ENCODE data around the gene TENM3. TPM values are rescaled to one million over a fixed set of nuclear protein-coding genes. Genes with fewer than 3 reads are reported as not detected.
"Not testable (repeated sequence)": the region's sequence is repeated elsewhere in the genome, so short reads cannot be mapped to it uniquely, and the experiment has no call there.

Gene TENM3
- total RNA-seq, 2 donors from 2014 or later = 21.4 to 52.3 TPM

- Histone ChIP-seq H3K9me3 (no peaks in the 10 kb centered on the region), H3K36me3 (no peaks in the 10 kb centered on the region), H3K27ac (no peak overlapping the region), H3K4me1 (replicated peaks) (no peaks in the 10 kb centered on the region), H3K27me3 (replicated peaks; ENCODE audit: insufficient read depth) (no peaks in the 10 kb centered on the region), H3K4me3 (no peak overlapping the region)
- intact Hi-C loops (cut with DNase I) = no loop called here
- no peak for DNase-seq (ENCODE audit: low spot score)
- WGBS = 53% methylated on average over 18 of the region's 18 CpGs
- TF ChIP-seq CTCF (IDR thresholded peaks at IDR 0.05) (no peak), POLR2A (IDR thresholded peaks at IDR 0.05) (no peak), POLR2AphosphoS5 (IDR thresholded peaks at IDR 0.05) (no peak)
These were observed 2.8 kb upstream of the TENM3 start for GRCh38 chr4:182240161-182241130.

- intact Hi-C loops (cut with DNase I) = not testable (repeated sequence)
These were observed 942 bp upstream of the TENM3 start for GRCh38 chr4:182242260-182242659.

GRCh38 chr4:182242787-182243186 lies 415 bp upstream of the TENM3 start:
- no peak for DNase-seq (ENCODE audit: low spot score)
- WGBS = 96% methylated on average over 6 of the region's 6 CpGs
- H3K36me3 ChIP-seq = no peaks in the 10 kb centered on the region
- no peaks in the 10 kb centered on the region for H3K27me3 ChIP-seq (replicated peaks; ENCODE audit: insufficient read depth)
- TF ChIP-seq POLR2AphosphoS5 (IDR thresholded peaks at IDR 0.05) (no peak), POLR2A (IDR thresholded peaks at IDR 0.05) (no peak), CTCF (IDR thresholded peaks at IDR 0.05) (no peak)
- H3K9me3 ChIP-seq = no peaks in the 10 kb centered on the region
- H3K4me1 ChIP-seq (replicated peaks) = no peaks in the 10 kb centered on the region
- H3K27ac ChIP-seq = no peak overlapping the region
- H3K4me3 ChIP-seq = no peak overlapping the region
- intact Hi-C loops (cut with DNase I) = no loop called here

More at GRCh38 chr4:182242260-182242659, 942 bp upstream of the TENM3 start:
- WGBS = 95% methylated on average over 4 of the region's 4 CpGs
- H3K36me3 ChIP-seq; H3K27me3 ChIP-seq (replicated peaks; ENCODE audit: insufficient read depth); DNase-seq (ENCODE audit: low spot score); H3K27ac ChIP-seq; H3K4me3 ChIP-seq; H3K4me1 ChIP-seq (replicated peaks); H3K9me3 ChIP-seq: not testable (repeated sequence)

- DNase-seq (ENCODE audit: low spot score) = no peak
- Histone ChIP-seq H3K36me3 (no peaks in the 10 kb centered on the region), H3K4me1 (replicated peaks) (no peaks in the 10 kb centered on the region), H3K27ac (no peak overlapping the region), H3K9me3 (no peaks in the 10 kb centered on the region), H3K27me3 (replicated peaks; ENCODE audit: insufficient read depth) (no peaks in the 10 kb centered on the region), H3K4me3 (no peak overlapping the region)
- 74% methylated on average over 2 of the region's 2 CpGs for WGBS
- intact Hi-C loops (cut with DNase I) = loop anchor here (5.0 kb wide), 4 partner anchors 38 to 562 kb away; no protein-coding TSS in a partner anchor
- no peak for TF ChIP-seq CTCF (IDR thresholded peaks at IDR 0.05)
- no peak for TF ChIP-seq POLR2A (IDR thresholded peaks at IDR 0.05)
- no peak for TF ChIP-seq POLR2AphosphoS5 (IDR thresholded peaks at IDR 0.05)
These were observed 1.8 kb downstream of the TENM3 start for GRCh38 chr4:182245041-182245440.

- no peaks in the 10 kb centered on the region for H3K9me3 ChIP-seq
- DNase-seq (ENCODE audit: low spot score) = peak; percentile 22
- intact Hi-C loops (cut with DNase I) = loop anchor here (5.0 kb wide), 4 partner anchors 38 to 562 kb away; no protein-coding TSS in a partner anchor
- H3K27me3 ChIP-seq (replicated peaks; ENCODE audit: insufficient read depth) = no peaks in the 10 kb centered on the region
- H3K36me3 ChIP-seq = no peaks in the 10 kb centered on the region
- H3K4me1 ChIP-seq (replicated peaks) = no peaks in the 10 kb centered on the region
- TF ChIP-seq POLR2A (IDR thresholded peaks at IDR 0.05) = no peak
- no peak for TF ChIP-seq POLR2AphosphoS5 (IDR thresholded peaks at IDR 0.05)
- TF ChIP-seq CTCF (IDR thresholded peaks at IDR 0.05) = no peak
- 25% methylated on average over 10 of the region's 10 CpGs for WGBS
- H3K4me3 ChIP-seq = no peak overlapping the region
- H3K27ac ChIP-seq = no peak overlapping the region
These were observed 2.5 kb downstream of the TENM3 start for GRCh38 chr4:182245541-182246215.
